PFSK-1 (cell line): ENCODE results near the gene ZNF483.

Experiments used
- FOXP2 ChIP-seq: optimal IDR thresholded peaks from 2 replicates; pipeline ENCODE3; 2011; ENCODE audit warnings: borderline replicate concordance, control low read depth, inconsistent platforms; ENCODE audit not compliant: insufficient read depth; ENCODE audit errors: extremely low read length, extremely low read depth
- POLR2AphosphoS5 ChIP-seq: IDR thresholded peaks from 2 replicates; pipeline ENCODE4 v1.6.1; 2012; ENCODE audit warnings: low read depth, mild to moderate bottlenecking, control low read depth, low read length, moderate library complexity
- REST ChIP-seq, 2 experiments: IDR thresholded peaks; 2 replicates each; pipeline versions ENCODE4 v1.6.1 to v1.8.0; 2011 to 2012; ENCODE audit warnings: low read depth in 2 of 2, low read length in 2 of 2, control low read depth in 1 of 2, inconsistent platforms in 1 of 2, mild to moderate bottlenecking in 1 of 2, moderate library complexity in 1 of 2; ENCODE audit not compliant: insufficient read depth in 1 of 2
- SIN3A ChIP-seq: IDR thresholded peaks from 2 replicates; pipeline ENCODE4 v1.6.1; 2012; ENCODE audit warnings: mild to moderate bottlenecking, low read length, moderate library complexity, borderline replicate concordance; ENCODE audit not compliant: insufficient read depth
- TAF1 ChIP-seq: IDR thresholded peaks from 2 replicates; pipeline ENCODE4 v1.6.1; 2012; ENCODE audit warnings: low read length, control low read depth, borderline replicate concordance; ENCODE audit not compliant: insufficient read depth

- peak; percentile 8 for TF ChIP-seq FOXP2
- TF ChIP-seq TAF1, result no peak
- no peak for TF ChIP-seq REST (IDR thresholded peaks at IDR 0.05; ENCODE audit: insufficient read depth in 1 of 2, low read depth in 2 of 2, low read length in 2 of 2)
- no peak for TF ChIP-seq POLR2AphosphoS5
- TF ChIP-seq SIN3A, result no peak
Observed at GRCh38 chr9:111483439-111483857, 41.5 kb upstream of the ZNF483 start.
